Stimulated activated CD4-positive, alpha-beta T cell treated with anti-CD3 and anti-CD28 coated beads, TNF-alpha, amount 100 ng/mL, for 48 hours (primary cell): ENCODE measurements around the gene DYTN.

Experiments used
- DNase-seq, 3 donors: peaks; one replicate each; pipeline ENCODE4 v3.0.0-alpha.2; 2020; ENCODE audit warnings: low read depth in 3 of 3

DYTN gene

DNA sequence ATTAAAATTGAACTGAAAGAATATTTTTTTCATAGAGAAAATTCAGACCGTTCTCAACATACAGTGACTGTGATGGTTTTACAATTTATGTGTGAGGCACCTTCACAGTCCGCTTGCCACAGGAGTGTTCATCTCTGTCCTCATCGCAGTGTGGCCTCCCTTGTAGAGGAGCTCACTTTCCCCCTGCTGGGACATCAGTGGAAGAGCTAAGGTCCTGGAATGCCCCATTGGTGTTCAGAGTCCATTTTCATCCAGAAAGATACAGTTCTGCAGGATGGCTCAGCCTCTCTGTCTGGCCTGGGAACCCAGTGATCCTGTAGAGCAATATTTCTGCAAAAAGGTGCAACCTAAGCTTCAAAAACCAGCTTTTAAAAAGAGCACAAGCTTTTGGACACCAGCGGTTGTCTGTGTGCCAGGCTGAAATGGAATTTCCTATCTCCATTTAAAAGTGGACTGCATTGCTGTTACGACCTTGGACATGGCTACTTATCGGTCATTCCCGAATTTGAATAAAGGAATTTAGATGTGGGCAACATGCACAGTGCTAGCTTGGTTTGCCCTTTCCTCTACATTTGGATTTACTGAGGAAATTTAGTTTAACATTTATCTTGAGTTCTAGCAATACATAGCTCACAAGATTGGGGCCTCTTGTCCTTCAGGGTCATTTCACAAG, 102.6 kb downstream of the DYTN start:
- DNase-seq, result no peak

DNA sequence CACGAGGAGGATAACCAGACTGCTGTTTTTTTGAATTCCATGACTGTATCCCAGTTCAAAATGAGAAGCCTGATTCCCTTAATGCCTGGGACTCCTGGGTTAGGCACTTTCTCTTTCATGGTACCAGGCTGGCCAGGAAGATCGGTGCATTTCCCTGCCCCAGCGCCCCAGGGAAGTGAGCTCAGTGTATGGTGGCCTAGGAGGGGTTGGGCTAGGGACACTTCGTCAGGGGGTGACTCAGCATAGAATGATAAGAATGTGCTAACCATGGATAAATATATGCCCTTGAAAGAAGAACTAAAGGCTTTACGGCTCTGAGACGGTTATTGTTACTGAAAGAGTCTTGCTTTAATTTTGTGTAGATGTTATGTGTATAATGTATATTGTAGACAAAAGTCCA, 103.4 kb downstream of the DYTN start:
- no peak for DNase-seq

DNA sequence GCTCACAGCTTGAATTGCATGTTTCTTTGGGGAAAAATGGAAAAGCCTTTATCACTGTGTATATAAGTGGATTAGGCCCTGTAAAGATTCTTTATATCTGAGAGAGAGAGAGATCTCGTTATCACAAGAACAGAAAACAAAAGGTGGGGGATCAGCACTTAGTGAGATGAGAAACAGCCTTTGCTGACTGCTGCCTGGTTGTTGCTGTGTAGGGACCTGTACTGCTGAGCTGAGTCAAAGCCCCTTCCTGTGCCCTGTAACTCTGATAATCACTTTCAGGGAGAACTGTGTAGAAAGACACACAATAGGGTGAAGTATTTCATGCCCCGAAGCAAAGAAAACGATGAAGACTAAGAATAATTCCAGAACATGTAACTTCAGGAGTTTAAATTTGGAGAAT, 106.5 kb downstream of the DYTN start:
- DNase-seq, result no peak

DNA sequence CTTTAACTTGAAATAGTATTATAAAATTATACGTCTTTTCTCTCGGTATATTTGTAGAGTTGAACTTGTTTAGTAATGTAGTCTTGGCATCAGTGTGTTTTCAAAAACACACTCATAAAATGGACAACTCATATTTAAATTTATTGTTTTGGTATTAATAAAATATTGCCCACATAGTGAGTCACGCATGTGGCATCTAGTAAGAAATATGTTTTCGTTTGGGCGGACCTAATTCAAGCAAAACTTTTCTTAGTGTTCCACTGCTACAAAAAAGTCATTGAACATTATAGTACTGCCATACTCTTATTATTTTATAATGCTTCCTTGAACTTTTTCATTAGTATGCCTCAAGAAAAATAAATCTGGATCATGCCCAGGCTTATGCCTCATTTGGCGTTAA, 107.0 kb downstream of the DYTN start:
- DNase-seq, result no peak

DNA sequence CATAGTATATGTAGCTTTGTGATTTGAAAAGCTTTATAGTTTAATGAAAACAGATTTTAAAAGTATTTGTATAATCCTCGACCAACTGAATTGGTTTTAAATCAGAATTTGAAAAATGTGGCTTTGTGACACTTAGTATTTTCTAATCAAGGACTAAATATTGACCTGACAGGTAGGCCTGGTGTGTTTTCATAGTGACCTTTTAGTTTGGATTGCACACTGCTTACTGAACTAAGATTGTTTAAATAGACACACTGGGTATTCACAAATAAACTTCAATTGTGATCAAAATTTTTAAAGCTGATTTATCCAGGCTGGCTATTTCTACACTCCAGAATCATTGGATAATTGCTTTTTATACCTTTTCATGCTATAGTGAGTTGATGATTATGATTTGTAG, 107.7 kb downstream of the DYTN start:
- no peak for DNase-seq

DNA sequence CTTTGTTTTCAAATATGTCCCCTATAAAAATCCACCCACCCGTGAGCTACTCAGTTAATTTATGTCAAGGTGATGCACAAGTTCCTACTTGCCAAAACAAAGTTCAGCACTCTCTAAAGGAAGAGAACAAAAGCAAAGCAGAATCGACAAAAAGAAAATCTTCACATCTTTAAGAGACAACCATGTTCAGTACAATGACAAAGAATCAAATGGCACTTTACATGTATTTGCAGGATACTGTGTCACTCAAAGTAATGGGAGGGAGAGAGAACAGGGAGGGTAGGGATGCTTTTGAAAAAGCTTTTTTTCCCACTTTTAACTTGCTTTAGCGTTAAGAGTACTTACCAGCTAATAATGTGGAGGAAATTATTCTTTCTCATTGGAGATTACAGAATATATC, 115.0 kb downstream of the DYTN start:
- DNase-seq, result no peak
